HepG2 (cell line): ENCODE results near the gene SLIT3. TPM values are rescaled to one million over a fixed set of nuclear protein-coding genes. Genes with fewer than 3 reads are reported as not detected.

Experiments used
- ATAC-seq: fragments of 200-7000 bp; cut with Tn5 transposase; 3 replicates; pipeline ENCODE4 v1.9.1; 2020; ENCODE audit warnings: mild to moderate bottlenecking, moderate library complexity
- BruUV-seq: library from RNA; stranded (reverse); fragments of 400-500 nt; replicated peaks from 2 replicates; lab custom pipeline; 2021; lab: Mats Ljungman, UMichigan
- CTCF ChIA-PET: fragments of 300-600 bp; formaldehyde crosslinking; extraction: SDS; loops from one replicate; lab custom pipeline; 2021; ENCODE audit warnings: low total read pairs, inconsistent platforms, low intra/inter-chr PET ratio; lab: Yijun Ruan, JAX
- POLR2A ChIA-PET: fragments of 350-600 bp; sonication (Branson Sonifier 250); formaldehyde crosslinking; loops from one replicate; lab custom pipeline; 2020; ENCODE audit warnings: antibody characterized with exemption, inconsistent platforms; lab: Yijun Ruan, JAX
- DNase-seq: peaks from one replicate; pipeline ENCODE4 v3.0.0-alpha.2; 2015; ENCODE audit warnings: low spot score
- FAIRE-seq: peaks from 3 replicates; lab custom pipeline; 2011; peaks lifted over from hg19 to GRCh38; lab: Jason Lieb, UNC
- H2AFZ ChIP-seq: one replicate; pipeline ENCODE4 v1.6.1; 2011; ENCODE audit warnings: low read length, inconsistent platforms
- H3K27ac ChIP-seq: fragments of 300-600 bp; 3 replicates; pipeline ENCODE4 v1.8.0; 2011; ENCODE audit warnings: mixed run types, mild to moderate bottlenecking, mixed read lengths, low read length, inconsistent platforms; ENCODE audit not compliant: insufficient read depth; ENCODE audit errors: extremely low read length
- H3K27me3 ChIP-seq, 2 experiments: fragments of 200-600 bp in 1 of 2; 2 replicates in 1 of 2; 3 replicates in 1 of 2; pipeline versions ENCODE4 v1.6.0 to v1.8.0; 2011; ENCODE audit warnings: low read length in 2 of 2, mild to moderate bottlenecking in 2 of 2, moderate library complexity in 2 of 2, inconsistent platforms in 1 of 2; ENCODE audit not compliant: insufficient read depth in 2 of 2, control insufficient read depth in 1 of 2
- H3K36me3 ChIP-seq, 2 experiments: fragments of 200-600 bp in 1 of 2; replicated peaks in 1 of 2; 2 replicates in 1 of 2; 3 replicates in 1 of 2; pipeline versions ENCODE4 v1.5.1 to v1.8.0; 2011; ENCODE audit warnings: low read length in 2 of 2, inconsistent platforms in 1 of 2; ENCODE audit not compliant: insufficient read depth in 2 of 2, control insufficient read depth in 1 of 2
- H3K4me1 ChIP-seq: 2 replicates; pipeline ENCODE4 v1.5.1; 2012; ENCODE audit warnings: low read length, inconsistent platforms; ENCODE audit not compliant: insufficient read depth
- H3K4me2 ChIP-seq: 2 replicates; pipeline ENCODE4 v1.6.0; 2011; ENCODE audit warnings: low read depth, low read length, inconsistent platforms
- H3K4me3 ChIP-seq, 3 experiments: fragments of 200-600 bp in 1 of 3; sonication (generic), shearing (Covaris generic) in 1 of 3; replicated peaks in 1 of 3; 2 replicates each; pipeline ENCODE4 v1.5.1; 2011 to 2016; ENCODE audit warnings: low read length in 3 of 3, inconsistent platforms in 2 of 3, low read depth in 2 of 3, mild to moderate bottlenecking in 2 of 3, control low read depth in 1 of 3, mixed read lengths in 1 of 3; ENCODE audit not compliant: insufficient read depth in 1 of 3
- H3K79me2 ChIP-seq: one replicate; pipeline ENCODE4 v1.6.1; 2011; ENCODE audit warnings: low read length, inconsistent platforms; ENCODE audit not compliant: insufficient read depth
- H3K9ac ChIP-seq: 2 replicates; pipeline ENCODE4 v1.6.0; 2011; ENCODE audit warnings: mild to moderate bottlenecking, low read depth, low read length, inconsistent platforms; ENCODE audit not compliant: insufficient read depth
- H3K9me3 ChIP-seq: 2 replicates; pipeline ENCODE4 v1.5.1; 2012; ENCODE audit warnings: mild to moderate bottlenecking, low read length
- H4K20me1 ChIP-seq: 2 replicates; pipeline ENCODE4 v1.6.0; 2011; ENCODE audit warnings: inconsistent platforms, mild to moderate bottlenecking, low read length, moderate library complexity; ENCODE audit not compliant: insufficient read depth
- FOXJ3 ChIP-seq: sonication (generic); formaldehyde crosslinking; IDR thresholded peaks from 2 replicates; pipeline ENCODE4 v1.4.0; 2020; ENCODE audit warnings: missing genetic modification reagents, mild to moderate bottlenecking, borderline replicate concordance
- FUBP1 ChIP-seq: sonication (generic); formaldehyde crosslinking; IDR thresholded peaks from 2 replicates; pipeline ENCODE4 v1.5.1; 2020; ENCODE audit warnings: missing genetic modification reagents, mild to moderate bottlenecking, borderline replicate concordance
- HHEX ChIP-seq: IDR thresholded peaks from 2 replicates; pipeline ENCODE4 v1.6.1; 2016; ENCODE audit warnings: control low read depth
- HNF4A ChIP-seq: sonication (generic); formaldehyde crosslinking; IDR thresholded peaks from 2 replicates; pipeline ENCODE4 v1.4.0; 2020; ENCODE audit warnings: missing genetic modification reagents
- SOX13 ChIP-seq, 3 experiments: fragments of 450-650 bp in 1 of 3; sonication (generic) in 1 of 3; formaldehyde crosslinking in 1 of 3; IDR thresholded peaks in 2 of 3; conservative IDR thresholded peaks in 1 of 3; 2 replicates each; pipeline versions ENCODE4 v1.5.0 to v1.6.1; 2016 to 2020; ENCODE audit warnings: antibody characterized with exemption in 1 of 3, mild to moderate bottlenecking in 1 of 3, missing compliant biosample characterization in 1 of 3, missing genetic modification reagents in 1 of 3, moderate library complexity in 1 of 3
- SRSF4 ChIP-seq: fragments of 200-400 bp; formaldehyde crosslinking; IDR thresholded peaks from one replicate; pipeline ENCODE4 v1.6.1; 2018; ENCODE audit warnings: mild to moderate bottlenecking, low read depth, low read length, moderate library complexity; ENCODE audit not compliant: poor library complexity, severe bottlenecking
- SSRP1 ChIP-seq: IDR thresholded peaks from 2 replicates; pipeline ENCODE4 v1.6.1; 2016; ENCODE audit warnings: control low read depth
- U2AF1 ChIP-seq: fragments of 200-400 bp; formaldehyde crosslinking; optimal IDR thresholded peaks from 2 replicates; pipeline ENCODE3; 2017; ENCODE audit warnings: mild to moderate bottlenecking, low read depth, low read length
- ZBTB20 ChIP-seq: sonication (generic); formaldehyde crosslinking; IDR thresholded peaks from 2 replicates; pipeline ENCODE4 v1.8.1; 2023; ENCODE audit warnings: missing genetic modification reagents, low read depth, mild to moderate bottlenecking, borderline replicate concordance
- ZKSCAN8 ChIP-seq: IDR thresholded peaks from 2 replicates; pipeline ENCODE4 v1.6.1; 2016; ENCODE audit warnings: borderline replicate concordance, missing genetic modification reagents, missing compliant biosample characterization
- ZNF263 ChIP-seq: sonication (generic); formaldehyde crosslinking; IDR thresholded peaks from 2 replicates; pipeline ENCODE4 v1.4.0; 2020; ENCODE audit warnings: missing genetic modification reagents
- ZNF280B ChIP-seq: sonication (generic); formaldehyde crosslinking; IDR thresholded peaks from 2 replicates; pipeline ENCODE4 v1.5.0; 2020; ENCODE audit warnings: missing genetic modification reagents, mild to moderate bottlenecking, borderline replicate concordance
- ZNF589 ChIP-seq: sonication (generic); formaldehyde crosslinking; conservative IDR thresholded peaks from 2 replicates; pipeline ENCODE4 v1.8.0; 2022; ENCODE audit warnings: mild to moderate bottlenecking, moderate library complexity, missing genetic modification reagents
- ZNF691 ChIP-seq: sonication (generic); formaldehyde crosslinking; IDR thresholded peaks from 2 replicates; pipeline ENCODE4 v1.4.0; 2020; ENCODE audit warnings: missing genetic modification reagents, low read depth, mild to moderate bottlenecking, borderline replicate concordance
- WGBS: methylation state at CpG from one replicate; pipeline ENCODE4 v1.1.6; 2017; ENCODE audit warnings: low lambda C conversion rate; 5-methylcytosine and 5-hydroxymethylcytosine counted together
- in situ Hi-C: cut with HindIII; loops from 2 replicates; pipeline ENCODE4 v1.10.0; 2017; ENCODE audit warnings: low pct_unique_long_range_greater_than_20kb; ENCODE audit not compliant: extremely low pct_ligation_motif_present
- intact Hi-C: fragments of 100-400 bp; cut with micrococcal nuclease; formaldehyde crosslinking; loops from one replicate; pipeline ENCODE4 v1.10.0; 2022; ENCODE audit not compliant: unreplicated experiment
- polyA plus RNA-seq, 8 experiments: library from polyadenylated mRNA; depleted of rRNA in 3 of 8; stranded (reverse) in 7 of 8; unstranded in 1 of 8; fragments of >200 nt; fragmentation: Illumina TruSeq in 4 of 8; extraction: Trizol in 4 of 8; gene quantifications; 2 replicates each; pipeline versions ENCODE4 v1.2.1 to v1.2.3, GENCODE V29; 2011 to 2016; ENCODE audit warnings: low read depth in 4 of 8, missing spikeins in 1 of 8, mixed read lengths in 1 of 8; ENCODE audit not compliant: insufficient read depth in 1 of 8
- total RNA-seq, 5 experiments: library from RNA; depleted of rRNA; stranded (reverse); fragments of >200 nt; fragmentation: Illumina TruSeq; extraction: Trizol; gene quantifications; 2 replicates each; pipeline ENCODE4 v1.2.3, GENCODE V29; 2016; ENCODE audit warnings: low read depth in 1 of 5

The SLIT3 gene
- total and polyA plus RNA-seq, 2 of the 13 experiments (the other 11 are each of a cell fraction or from before 2014, with no cell fraction given) = not detected

GRCh38 chr5:168853972-168854371 lies 447.0 kb downstream of the SLIT3 start:
- H3K4me2 ChIP-seq = no peak overlapping the region
- no TSS peak for BruUV-seq
- no peak overlapping the region for H3K4me3 ChIP-seq
- no peak for DNase-seq
- no peaks in the 10 kb centered on the region for H3K36me3 ChIP-seq
- ChIA-PET POLR2A (no interaction called here), CTCF (no interaction called here)
- ATAC-seq = no peak
- H2AFZ ChIP-seq = no peak overlapping the region
- no peaks in the 10 kb centered on the region for H4K20me1 ChIP-seq
- in situ Hi-C loops = no loop called here
- no peaks in the 10 kb centered on the region for H3K79me2 ChIP-seq
- 0% methylated on average over 5 of the region's 5 CpGs for WGBS
- H3K9me3 ChIP-seq = no peaks in the 10 kb centered on the region
- intact Hi-C loops = no loop called here
- no peak overlapping the region for H3K27ac ChIP-seq
- no peak overlapping the region for H3K9ac ChIP-seq
- peaks cover 2 to 26% of the 10 kb centered on the region in 2 experiments; a peak in 3 of 5 replicates for H3K27me3 ChIP-seq
- FAIRE-seq = no peak
- no peaks in the 10 kb centered on the region for H3K4me1 ChIP-seq
- no peak for TF ChIP-seq HNF4A (CRISPR knock-in tag)
- TF ChIP-seq U2AF1 = no peak
- no peak for TF ChIP-seq ZKSCAN8 (CRISPR knock-in tag)
- TF ChIP-seq ZNF280B (CRISPR knock-in tag) = no peak
- TF ChIP-seq ZNF263 (CRISPR knock-in tag) = no peak
- TF ChIP-seq FOXJ3 (CRISPR knock-in tag) = no peak
- TF ChIP-seq ZBTB20 (CRISPR knock-in tag) = no peak
- no peak for TF ChIP-seq FUBP1 (CRISPR knock-in tag)
- TF ChIP-seq SOX13 (IDR thresholded peaks at IDR 0.05) = no peak
- no peak for TF ChIP-seq SOX13 (CRISPR knock-in tag; conservative IDR thresholded peaks at IDR 0.05 in 1 of 2, IDR thresholded peaks at IDR 0.05 in 1 of 2)
- TF ChIP-seq SSRP1 (CRISPR knock-in tag) = no peak
- TF ChIP-seq SRSF4 = no peak
- no peak for TF ChIP-seq HHEX (CRISPR knock-in tag)
- TF ChIP-seq ZNF589 (CRISPR knock-in tag) = no peak
- no peak for TF ChIP-seq ZNF691
